ENCODE data around the gene CLEC1B.
"Not testable (repeated sequence)": the region's sequence is repeated elsewhere in the genome, so short reads cannot be mapped to it uniquely, and the experiment has no call there.

CLEC1B gene

DNA sequence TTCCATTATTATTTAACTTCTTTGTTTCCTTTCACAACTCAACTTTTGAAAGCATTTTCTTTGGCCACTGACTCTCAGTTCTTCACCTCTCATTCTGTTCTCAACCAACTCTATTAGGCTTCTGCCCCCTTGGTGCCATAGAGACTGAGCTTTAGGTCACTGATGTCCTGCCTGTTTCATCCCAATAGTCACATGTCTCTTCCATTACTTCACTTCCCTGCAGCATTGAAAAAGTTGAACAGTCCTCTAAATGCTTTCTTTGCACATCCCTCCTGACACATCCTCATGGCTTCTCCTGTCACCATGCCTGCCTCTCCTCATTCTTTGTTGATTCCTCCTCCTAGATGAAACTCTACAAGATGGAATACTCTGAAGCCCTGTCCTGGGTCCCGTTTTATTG lies 25.0 kb downstream of the CLEC1B start:
- DNase-seq = no peak

DNA sequence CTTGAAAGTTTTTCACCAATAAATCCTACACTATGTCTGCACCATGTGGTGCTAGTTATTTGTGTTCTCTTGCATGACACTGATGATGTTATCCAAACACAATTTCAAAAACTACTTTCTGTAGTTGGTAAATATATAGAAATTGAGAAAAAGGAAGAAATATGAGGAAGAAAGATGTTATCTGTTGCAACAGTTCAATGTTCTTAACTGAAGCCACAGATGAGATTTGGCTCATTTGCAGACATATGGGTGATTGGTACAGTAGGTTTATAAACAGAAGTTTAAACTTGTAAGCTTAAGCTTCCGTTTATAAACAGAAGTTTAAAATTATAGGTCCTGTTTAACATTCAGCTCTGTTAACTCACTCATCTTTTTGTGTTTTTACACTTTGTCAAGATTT lies 27.7 kb downstream of the CLEC1B start, which contains the start of gene CLEC12A:
TSS of gene CLEC12A (plus strand) at position 229 of the 400 bp plus-strand sequence. CDS start 188 bp downstream, outside the sequence.
- DNase-seq = no peak

DNA sequence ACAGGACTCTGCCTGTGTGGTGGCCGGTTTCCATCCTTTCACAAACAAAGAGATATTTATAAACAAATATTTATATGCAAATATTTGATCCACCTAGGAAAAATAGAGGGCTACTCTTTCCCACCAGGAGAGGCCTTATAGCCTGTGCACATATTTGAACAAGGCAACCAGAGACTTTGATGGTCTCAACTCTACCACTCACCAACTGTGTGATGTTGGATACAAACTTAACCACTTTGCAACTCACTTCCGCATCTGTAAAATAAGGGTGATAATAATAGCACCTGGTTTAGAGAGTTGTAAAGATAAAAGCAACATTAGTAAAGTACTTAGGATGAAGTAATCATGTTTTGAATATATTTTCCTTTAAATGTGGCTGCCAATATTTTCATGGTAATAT lies 29.2 kb downstream of the CLEC1B start:
- DNase-seq = no peak

DNA sequence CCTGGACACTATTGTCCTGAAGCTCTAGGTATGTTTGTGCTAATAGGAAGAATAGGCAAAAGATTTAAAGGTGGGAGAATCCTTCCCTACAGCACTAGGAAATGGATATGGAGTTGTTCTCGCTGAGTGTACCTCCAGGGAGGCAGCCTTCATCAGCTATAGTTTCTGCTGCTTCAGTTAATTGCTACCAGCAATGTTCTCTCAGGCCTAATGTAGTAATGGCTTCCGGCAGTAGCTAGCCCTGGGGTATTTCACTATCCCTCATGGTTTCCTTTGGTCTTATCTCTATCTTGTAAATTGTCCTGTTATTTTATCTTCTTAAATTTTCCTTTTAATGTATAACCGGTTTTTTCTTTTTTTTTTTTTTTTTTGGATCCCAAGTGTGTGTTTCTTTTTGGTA lies 37.0 kb downstream of the CLEC1B start:
- no peak for DNase-seq

DNA sequence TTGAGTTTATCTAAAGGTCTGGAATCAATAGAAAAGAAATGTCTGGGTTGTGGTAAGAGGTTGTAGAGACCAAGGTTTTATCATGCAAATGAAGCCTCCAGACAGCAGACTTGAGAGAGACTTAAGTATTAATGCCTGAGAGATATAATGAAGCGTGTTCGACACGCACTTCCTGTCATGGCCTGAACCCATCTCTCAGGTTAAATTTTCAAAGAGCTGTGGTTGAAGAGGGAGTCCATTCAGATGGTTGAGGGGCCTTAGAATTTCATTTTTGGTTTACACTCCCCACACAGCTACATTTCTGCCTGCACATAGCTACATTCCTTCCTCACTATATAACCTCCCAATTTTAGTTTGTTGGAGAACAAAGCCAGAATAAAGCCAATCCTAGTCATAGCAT lies 37.8 kb downstream of the CLEC1B start:
- DNase-seq = no peak

DNA sequence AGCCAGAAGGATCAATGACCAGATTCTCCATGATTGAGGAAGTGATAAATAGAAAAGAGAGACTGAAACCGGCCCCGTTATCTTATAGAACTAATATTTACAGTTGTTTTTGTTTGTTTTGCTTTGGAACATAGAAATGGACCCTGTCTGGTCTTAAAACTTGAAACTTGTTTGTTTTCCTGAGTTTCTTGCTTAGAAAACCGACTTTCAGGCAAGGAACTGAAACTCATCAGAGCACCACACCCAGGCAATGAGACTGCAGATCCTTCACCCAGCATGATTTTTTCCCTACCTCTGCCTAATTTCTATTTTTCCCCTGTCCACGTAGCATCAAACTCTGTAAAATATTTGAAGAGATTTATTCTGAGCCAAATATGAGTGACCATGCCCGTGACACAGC lies 38.3 kb downstream of the CLEC1B start:
- no peak for DNase-seq

DNA sequence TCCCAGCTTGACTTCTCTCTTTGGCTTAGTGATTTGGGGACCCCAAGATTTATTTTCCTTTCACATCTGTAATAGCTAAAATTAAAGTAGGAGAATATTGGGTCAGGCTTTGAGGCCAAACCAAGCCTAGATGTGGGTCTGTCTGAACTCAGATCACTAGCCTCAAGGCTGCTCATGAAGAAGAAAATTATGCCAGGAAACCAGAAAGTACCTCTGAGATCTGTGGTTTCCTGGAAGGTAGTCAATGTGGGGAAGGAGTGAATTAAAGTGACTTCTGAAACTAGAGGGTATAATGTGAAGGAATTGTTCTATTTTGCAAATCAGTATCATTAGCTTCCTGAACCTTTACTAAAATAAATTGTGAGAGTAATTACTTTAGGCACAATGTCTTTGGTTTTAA lies 41.1 kb downstream of the CLEC1B start:
- peak; percentile 17 to 69 for DNase-seq

DNA sequence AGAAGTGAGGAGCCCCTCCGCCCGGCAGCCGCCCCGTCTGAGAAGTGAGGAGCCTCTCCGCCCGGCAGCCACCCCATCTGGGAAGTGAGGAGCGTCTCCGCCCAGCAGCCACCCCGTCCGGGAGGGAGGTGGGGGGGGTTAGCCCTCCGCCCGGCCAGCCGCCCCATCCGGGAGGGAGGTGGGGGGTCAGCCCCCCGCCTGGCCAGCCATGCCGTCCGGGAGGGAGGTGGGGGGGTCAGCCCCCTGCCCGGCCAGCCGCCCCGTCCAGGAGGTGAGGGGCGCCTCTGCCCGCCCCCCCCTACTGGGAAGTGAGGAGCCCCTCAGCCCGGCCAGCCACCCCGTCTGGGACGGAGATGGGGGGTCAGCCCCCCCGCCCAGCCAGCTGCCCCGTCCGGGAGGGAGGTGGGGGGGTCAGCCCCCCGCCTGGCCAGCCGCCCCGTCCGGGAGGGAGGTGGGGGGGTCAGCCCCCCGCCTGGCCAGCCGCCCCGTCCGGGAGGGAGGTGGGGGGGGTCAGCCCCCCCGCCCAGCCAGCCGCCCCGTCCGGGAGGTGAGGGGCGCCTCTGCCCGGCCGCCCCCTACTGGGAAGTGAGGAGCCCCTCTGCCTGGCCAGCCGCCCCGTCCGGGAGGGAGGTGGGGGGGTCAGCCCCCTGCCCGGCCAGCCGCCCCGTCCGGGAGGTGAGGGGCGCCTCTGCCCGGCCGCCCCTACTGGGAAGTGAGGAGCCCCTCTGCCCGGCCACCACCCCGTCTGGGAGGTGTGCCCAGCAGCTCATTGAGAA lies 45.8 kb downstream of the CLEC1B start:
- DNase-seq = not testable (repeated sequence)

DNA sequence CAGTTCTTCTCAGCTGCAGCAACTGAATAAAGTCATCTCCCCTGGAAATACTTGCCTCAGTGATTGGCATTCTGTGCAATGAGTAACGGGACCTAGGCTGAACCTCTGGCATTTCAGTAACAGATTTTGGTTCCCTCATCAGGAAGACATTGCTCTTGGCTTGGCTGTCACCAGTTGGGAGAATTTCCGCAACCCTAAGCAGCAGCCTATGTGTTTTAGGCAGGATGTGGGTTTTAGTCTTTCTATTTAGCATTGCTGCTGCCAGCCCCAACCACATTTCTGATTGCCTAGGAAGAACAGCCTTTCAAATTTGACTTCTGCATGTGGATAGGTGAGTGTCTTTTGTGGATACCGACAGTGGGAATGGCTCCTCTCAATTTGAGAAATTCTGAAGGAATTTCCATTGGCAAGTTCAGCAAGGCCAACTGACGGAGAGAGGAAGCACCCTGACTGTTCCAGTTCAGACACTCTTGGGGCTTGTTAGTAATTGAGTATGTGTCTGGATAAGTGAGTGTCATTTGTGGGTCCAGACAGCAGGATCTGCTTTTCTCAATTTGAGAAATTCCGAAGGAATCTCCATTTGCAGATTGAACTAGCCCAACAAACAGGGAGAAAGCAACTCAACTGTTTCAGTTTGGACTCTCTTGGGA lies 47.8 kb downstream of the CLEC1B start:
- DNase-seq = peak; percentile 33 to 59

DNA sequence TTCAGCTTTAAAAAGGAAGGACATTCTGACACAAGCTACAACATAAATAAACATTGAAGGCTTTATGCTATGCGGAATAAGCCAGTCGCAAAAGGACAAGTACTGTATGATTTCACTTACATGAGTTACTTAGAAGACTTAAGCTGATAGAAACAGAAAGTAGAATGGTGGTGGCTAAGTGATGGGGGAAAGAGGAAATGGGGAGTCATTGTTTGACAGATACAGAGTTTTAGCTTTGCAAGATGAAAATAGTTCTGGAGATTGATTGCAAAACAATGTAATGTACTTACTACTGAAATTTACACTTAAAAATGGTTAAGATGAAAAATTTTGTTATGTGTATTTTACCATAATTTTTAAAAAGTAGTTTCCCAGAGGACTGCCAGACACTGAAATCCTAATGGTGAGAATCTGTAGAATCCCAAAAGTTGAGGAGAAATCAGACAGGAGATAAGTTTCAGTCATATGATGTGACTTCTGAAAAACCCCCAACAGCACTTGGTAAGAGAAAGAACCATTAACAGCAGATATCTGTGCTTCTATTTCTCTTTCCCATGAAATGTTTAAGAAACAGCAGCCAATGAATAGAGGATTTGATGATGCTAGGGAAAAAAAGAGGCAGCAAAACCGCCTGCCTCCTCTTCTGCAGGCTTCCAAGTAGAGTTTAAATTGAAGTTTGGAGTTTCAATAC lies 50.2 kb downstream of the CLEC1B start:
- DNase-seq = peak; percentile 16 to 45

DNA sequence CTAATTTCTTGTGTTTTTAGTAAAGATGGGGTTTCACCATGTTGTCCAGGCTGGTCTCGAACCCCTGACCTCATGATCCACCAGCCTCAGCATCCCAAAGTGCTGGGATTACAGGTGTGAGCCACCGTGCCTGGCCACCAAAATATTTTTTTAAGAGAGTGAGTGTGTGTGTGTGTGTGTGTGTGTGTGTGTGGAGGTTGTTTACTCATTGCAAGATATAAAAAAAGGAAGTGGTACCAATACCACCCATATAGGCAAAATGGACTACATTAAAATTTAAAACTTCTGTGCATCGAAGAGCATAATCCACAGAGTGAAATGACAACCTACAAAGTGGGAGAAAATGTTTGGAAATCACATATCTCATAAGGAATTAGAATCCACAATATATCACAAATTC lies 51.2 kb downstream of the CLEC1B start:
- peak in 1 of 2 donors; percentile 8 for DNase-seq

DNA sequence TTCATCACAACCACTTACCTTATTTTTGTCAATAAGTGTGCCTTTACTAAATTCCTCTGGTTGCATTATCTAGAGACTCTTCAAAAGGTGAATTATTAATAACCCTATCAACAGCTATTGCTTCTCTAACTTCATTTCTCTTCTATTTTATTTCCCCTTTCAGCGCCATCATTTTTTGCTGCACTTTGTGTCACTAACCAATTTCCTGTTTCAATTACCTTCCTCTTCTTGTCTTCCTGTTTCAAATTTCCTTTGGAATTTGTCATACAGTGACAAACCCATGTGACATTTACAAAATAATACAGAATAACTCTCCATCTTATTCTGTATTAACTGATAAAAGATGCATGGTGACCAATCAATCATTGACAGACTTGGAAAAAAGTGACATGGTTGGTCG lies 54.5 kb downstream of the CLEC1B start:
- no peak for DNase-seq

DNA sequence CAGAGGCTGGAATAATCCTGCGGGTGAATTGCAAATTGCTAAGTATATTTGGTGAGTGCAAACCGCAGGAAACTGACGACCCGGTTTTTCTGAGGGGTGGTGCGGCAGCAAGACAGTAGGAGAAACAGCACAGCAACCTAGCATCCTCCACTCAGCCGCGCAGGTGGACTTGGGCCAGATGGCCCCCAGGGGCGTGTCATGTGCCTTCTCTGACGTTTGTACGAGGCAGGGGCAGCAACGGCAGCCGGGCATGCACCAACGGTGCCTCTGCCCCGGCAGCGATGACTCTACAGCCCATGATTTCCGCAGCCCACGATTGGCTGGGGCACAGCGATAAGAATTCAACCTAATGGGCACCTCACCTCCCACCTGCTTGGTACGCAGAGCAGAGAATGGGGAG lies 55.7 kb downstream of the CLEC1B start:
- DNase-seq = peak; percentile 21 to 71

Measured in CD4-positive, alpha-beta T cell treated with Interferon alpha-2 for 1 hour (primary cell).